MCF 10A (cell line): Measurements from ENCODE around the gene HRH4. TPM values are rescaled to one million over a fixed set of nuclear protein-coding genes. Genes with fewer than 3 reads are reported as not detected.

ENCODE experiments used
- BruUV-seq: library from RNA; stranded (reverse); fragments of 400-500 nt; replicated peaks from 2 replicates; lab custom pipeline; 2021; lab: Mats Ljungman, UMichigan
- CTCF ChIA-PET: fragments of 300-600 bp; sonication (Branson Sonifier 250); formaldehyde crosslinking; extraction: SDS; loops from one replicate; lab custom pipeline; 2021; ENCODE audit warnings: antibody characterized with exemption, inconsistent platforms; lab: Yijun Ruan, JAX
- POLR2A ChIA-PET: fragments of 300-600, 350-650 bp; sonication (Branson Sonifier 250); formaldehyde crosslinking; extraction: SDS; loops from one replicate; lab custom pipeline; 2020; ENCODE audit warnings: antibody characterized with exemption, inconsistent platforms; lab: Yijun Ruan, JAX
- DNase-seq: peaks from one replicate; pipeline ENCODE4 v3.0.0-alpha.2; 2018; ENCODE audit not compliant: unreplicated experiment
- H3K27ac Mint-ChIP-seq: one replicate; pipeline ENCODE4 v1.8.0; 2022; ENCODE audit warnings: mild to moderate bottlenecking, low read depth, mixed read lengths; ENCODE audit not compliant: unreplicated experiment
- H3K27me3 Mint-ChIP-seq: one replicate; pipeline ENCODE4 v1.8.0; 2022; ENCODE audit warnings: mixed read lengths; ENCODE audit not compliant: insufficient read depth, unreplicated experiment
- H3K36me3 Mint-ChIP-seq: one replicate; pipeline ENCODE4 v1.8.0; 2022; ENCODE audit warnings: mild to moderate bottlenecking, moderate library complexity, mixed read lengths; ENCODE audit not compliant: insufficient read depth, unreplicated experiment
- H3K4me1 Mint-ChIP-seq: one replicate; pipeline ENCODE4 v1.8.0; 2022; ENCODE audit warnings: mixed read lengths; ENCODE audit not compliant: insufficient read depth, unreplicated experiment
- H3K4me3 Mint-ChIP-seq: one replicate; pipeline ENCODE4 v1.8.0; 2022; ENCODE audit warnings: mild to moderate bottlenecking, moderate library complexity, mixed read lengths; ENCODE audit not compliant: unreplicated experiment
- H3K9me3 Mint-ChIP-seq: one replicate; pipeline ENCODE4 v1.8.0; 2022; ENCODE audit warnings: mixed read lengths; ENCODE audit not compliant: unreplicated experiment
- intact Hi-C: fragments of 100-400 bp; cut with micrococcal nuclease; formaldehyde crosslinking; loops from 2 replicates; pipeline ENCODE4 v1.14.1; 2022
- total RNA-seq: library from RNA; stranded (reverse); gene quantifications from 2 replicates; pipeline ENCODE4 v1.2.3, GENCODE V29; 2022
- TF ChIP-seq, protein P1 (sequence below): fragments of 200-600 bp; IDR thresholded peaks from one replicate; pipeline ENCODE4 v1.8.0; 2022; ENCODE audit warnings: antibody characterized with exemption, mild to moderate bottlenecking; ENCODE audit not compliant: unreplicated experiment

The HRH4 gene
- total RNA-seq, 1 experiment from 2014 or later, result 0.16 TPM

DNA sequence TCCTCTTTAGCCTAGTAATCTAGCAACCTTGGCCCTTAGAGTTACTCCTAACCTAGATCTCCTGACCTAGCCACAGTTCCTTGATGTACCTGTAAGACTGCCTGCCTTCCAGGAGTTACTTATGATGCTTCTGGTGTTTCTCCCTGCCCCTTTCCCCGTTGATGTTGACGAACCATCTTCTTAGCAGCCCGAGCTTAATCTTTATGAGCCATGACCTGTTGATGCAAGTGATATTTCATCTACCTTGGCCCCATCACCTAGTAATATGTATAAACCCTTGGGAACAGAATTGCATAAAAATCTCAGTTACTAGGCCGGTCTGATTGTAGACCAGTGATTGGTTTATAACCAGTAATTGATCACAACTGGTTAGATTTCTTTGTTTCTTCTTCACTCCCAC is 31.2 kb upstream of the HRH4 start:
- H3K9me3 Mint-ChIP-seq, result no peaks in the 10 kb centered on the region
- intact Hi-C loops, result loop anchor here (5.0 kb wide), 1 partner anchor 72 kb away; no protein-coding TSS in a partner anchor
- ChIA-PET POLR2A (interaction anchor here (1.9 to 3.4 kb wide), 2 partner anchors 32 to 69 kb away, joined by 5 to 103 read pairs; partner anchors contain the start of gene OSBPL1A), CTCF (interaction anchor here (0.7 to 2.2 kb wide), 10 partner anchors 9 to 322 kb away, joined by 3 to 21 read pairs (median 4); no protein-coding TSS in a partner anchor)
- no peaks in the 10 kb centered on the region for H3K27me3 Mint-ChIP-seq
- peaks cover 46% of the 10 kb centered on the region for H3K36me3 Mint-ChIP-seq
- no peak overlapping the region for H3K27ac Mint-ChIP-seq
- H3K4me1 Mint-ChIP-seq, result peaks cover 6% of the 10 kb centered on the region
- no peak for DNase-seq
- H3K4me3 Mint-ChIP-seq, result no peak overlapping the region
- no TSS peak for BruUV-seq
- TF ChIP-seq, protein P1, sequence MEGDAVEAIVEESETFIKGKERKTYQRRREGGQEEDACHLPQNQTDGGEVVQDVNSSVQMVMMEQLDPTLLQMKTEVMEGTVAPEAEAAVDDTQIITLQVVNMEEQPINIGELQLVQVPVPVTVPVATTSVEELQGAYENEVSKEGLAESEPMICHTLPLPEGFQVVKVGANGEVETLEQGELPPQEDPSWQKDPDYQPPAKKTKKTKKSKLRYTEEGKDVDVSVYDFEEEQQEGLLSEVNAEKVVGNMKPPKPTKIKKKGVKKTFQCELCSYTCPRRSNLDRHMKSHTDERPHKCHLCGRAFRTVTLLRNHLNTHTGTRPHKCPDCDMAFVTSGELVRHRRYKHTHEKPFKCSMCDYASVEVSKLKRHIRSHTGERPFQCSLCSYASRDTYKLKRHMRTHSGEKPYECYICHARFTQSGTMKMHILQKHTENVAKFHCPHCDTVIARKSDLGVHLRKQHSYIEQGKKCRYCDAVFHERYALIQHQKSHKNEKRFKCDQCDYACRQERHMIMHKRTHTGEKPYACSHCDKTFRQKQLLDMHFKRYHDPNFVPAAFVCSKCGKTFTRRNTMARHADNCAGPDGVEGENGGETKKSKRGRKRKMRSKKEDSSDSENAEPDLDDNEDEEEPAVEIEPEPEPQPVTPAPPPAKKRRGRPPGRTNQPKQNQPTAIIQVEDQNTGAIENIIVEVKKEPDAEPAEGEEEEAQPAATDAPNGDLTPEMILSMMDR, result no peak

DNA sequence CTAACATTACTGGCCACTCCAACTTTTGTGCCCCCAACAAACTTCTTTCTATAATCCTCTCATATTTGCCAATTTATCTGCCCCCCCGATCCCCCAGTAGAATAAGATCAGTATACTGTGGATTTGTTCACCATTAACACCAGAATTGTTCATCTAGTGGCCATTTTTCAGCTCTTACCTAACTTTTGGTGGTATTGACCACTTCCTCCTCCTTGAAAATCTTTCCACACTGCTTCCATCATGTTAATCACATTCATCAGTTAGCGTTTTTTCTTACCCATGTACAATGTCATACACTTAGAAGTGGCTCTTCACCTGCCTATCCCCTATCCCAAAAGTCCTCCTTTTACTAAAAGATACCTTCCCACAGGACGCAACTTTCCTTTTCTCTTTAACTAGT is 27.8 kb upstream of the HRH4 start:
- Mint-ChIP-seq H3K27ac (no peak overlapping the region), H3K36me3 (peaks cover 59% of the 10 kb centered on the region), H3K9me3 (no peaks in the 10 kb centered on the region), H3K4me3 (no peak overlapping the region), H3K4me1 (peaks cover 6% of the 10 kb centered on the region), H3K27me3 (no peaks in the 10 kb centered on the region)
- intact Hi-C loops, result no loop called here
- TF ChIP-seq, protein P1, result no peak
- ChIA-PET CTCF (interaction anchor here (0.6 to 2.8 kb wide), 6 partner anchors 14 to 291 kb away, joined by 3 to 14 read pairs (median 3); no protein-coding TSS in a partner anchor), POLR2A (interaction anchor here (0.7 kb wide), 1 partner anchor 97 kb away, joined by 3 read pairs; no protein-coding TSS in a partner anchor)
- no peak for DNase-seq
- BruUV-seq, result no TSS peak

DNA sequence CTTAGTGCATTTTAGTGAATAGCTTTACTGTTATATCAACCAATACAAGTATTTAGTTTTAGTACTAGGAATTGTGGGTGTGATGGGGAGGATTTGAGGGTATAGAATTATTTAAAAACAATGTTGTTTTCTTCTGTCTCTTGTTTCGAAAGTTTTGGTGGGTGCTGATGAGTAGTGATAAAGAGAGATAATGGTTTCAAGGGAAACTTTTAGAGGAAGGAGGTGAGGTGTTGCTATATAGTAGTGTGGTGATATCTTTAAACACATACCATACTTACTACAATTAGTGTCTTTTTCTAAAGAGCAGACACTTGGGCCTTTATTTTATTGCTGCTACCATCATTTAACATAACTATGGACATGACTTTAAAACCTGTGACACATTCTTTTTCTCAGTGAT is 23.5 kb upstream of the HRH4 start:
- no peaks in the 10 kb centered on the region for H3K4me1 Mint-ChIP-seq
- TF ChIP-seq, protein P1, result no peak
- no peak overlapping the region for H3K27ac Mint-ChIP-seq
- no TSS peak for BruUV-seq
- ChIA-PET CTCF (interaction anchor here (0.7 to 2.2 kb wide), 8 partner anchors 8 to 96 kb away, joined by 3 to 10 read pairs (median 6); no protein-coding TSS in a partner anchor), POLR2A (interaction anchor here (1.6 to 2.4 kb wide), 2 partner anchors 10 to 40 kb away, joined by 5 to 8 read pairs; partner anchors contain the start of genes IMPACT and OSBPL1A)
- H3K27me3 Mint-ChIP-seq, result no peaks in the 10 kb centered on the region
- no peak overlapping the region for H3K4me3 Mint-ChIP-seq
- no peaks in the 10 kb centered on the region for H3K9me3 Mint-ChIP-seq
- intact Hi-C loops, result no loop called here
- no peak for DNase-seq
- H3K36me3 Mint-ChIP-seq, result peaks cover 75% of the 10 kb centered on the region

DNA sequence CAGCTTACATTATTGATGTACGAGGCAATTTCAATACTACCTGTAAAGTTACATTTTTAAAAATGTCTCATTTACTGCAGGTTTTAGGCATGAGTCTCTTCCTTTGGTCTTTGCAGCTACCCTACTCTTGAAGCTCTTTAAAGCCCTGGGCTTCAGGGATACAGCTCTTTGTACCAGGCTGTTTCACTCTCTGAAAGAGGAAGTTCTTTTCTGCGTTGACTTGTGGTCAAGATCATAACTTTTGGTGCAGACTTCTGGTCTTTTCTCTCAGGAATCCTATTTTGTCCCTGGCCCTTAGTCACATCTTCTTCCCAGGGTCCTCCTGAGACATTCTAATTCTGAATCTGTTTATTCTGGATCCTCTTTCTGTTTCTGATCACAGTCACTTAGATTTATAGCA is 16.6 kb upstream of the HRH4 start:
- intact Hi-C loops, result no loop called here
- no peaks in the 10 kb centered on the region for H3K9me3 Mint-ChIP-seq
- H3K4me3 Mint-ChIP-seq, result no peak overlapping the region
- ChIA-PET POLR2A (interaction anchor here (0.8 kb wide), 1 partner anchor 46 kb away, joined by 3 read pairs; no protein-coding TSS in a partner anchor), CTCF (interaction anchor here (1.0 to 2.6 kb wide), 3 partner anchors 10 to 84 kb away, joined by 5 to 9 read pairs (median 6); no protein-coding TSS in a partner anchor)
- TF ChIP-seq, protein P1, result no peak
- H3K27me3 Mint-ChIP-seq, result no peaks in the 10 kb centered on the region
- H3K27ac Mint-ChIP-seq, result no peak overlapping the region
- H3K36me3 Mint-ChIP-seq, result peaks cover 91% of the 10 kb centered on the region
- DNase-seq, result no peak
- no peaks in the 10 kb centered on the region for H3K4me1 Mint-ChIP-seq
- no TSS peak for BruUV-seq
